Smooth muscle cell (in vitro differentiated cells): ENCODE measurements around the gene MT1A. TPM values are rescaled to one million over a fixed set of nuclear protein-coding genes. Genes with fewer than 3 reads are reported as not detected.

ENCODE experiments used
- DNase-seq: peaks from one replicate; lab custom pipeline; 2025; ENCODE audit not compliant: unreplicated experiment; lab: John Stamatoyannopoulos, UW
- H2AFZ ChIP-seq: fragments of 200-600 bp; sonication (generic); 2 replicates; pipeline ENCODE4 v1.6.0; 2016; ENCODE audit warnings: antibody characterized with exemption, low read depth, mild to moderate bottlenecking
- H3F3A ChIP-seq: fragments of 200-600 bp; sonication (generic); 2 replicates; pipeline ENCODE4 v1.6.0; 2017; ENCODE audit warnings: antibody characterized with exemption, low read depth
- H3K27ac ChIP-seq: fragments of 200-600 bp; sonication (generic); 2 replicates; pipeline ENCODE4 v1.5.1; 2016; ENCODE audit warnings: low read depth, mild to moderate bottlenecking
- H3K27me3 ChIP-seq: fragments of 200-600 bp; sonication (generic); 2 replicates; pipeline ENCODE4 v1.6.1; 2016; ENCODE audit warnings: low read depth, mild to moderate bottlenecking
- H3K36me3 ChIP-seq: fragments of 200-600 bp; sonication (generic); 2 replicates; pipeline ENCODE4 v1.5.1; 2016; ENCODE audit warnings: low read depth
- H3K4me1 ChIP-seq: fragments of 200-600 bp; sonication (generic); 2 replicates; pipeline ENCODE4 v1.5.1; 2016; ENCODE audit warnings: low read depth
- H3K4me2 ChIP-seq: fragments of 200-600 bp; sonication (generic); 2 replicates; pipeline ENCODE4 v1.6.0; 2016; ENCODE audit warnings: mild to moderate bottlenecking
- H3K4me3 ChIP-seq: fragments of 200-600 bp; sonication (generic); 2 replicates; pipeline ENCODE4 v1.5.1; 2016; ENCODE audit warnings: mild to moderate bottlenecking
- H3K79me2 ChIP-seq: fragments of 200-600 bp; sonication (generic); 2 replicates; pipeline ENCODE4 v1.6.0; 2016; ENCODE audit warnings: low read depth, mild to moderate bottlenecking
- H3K9ac ChIP-seq: fragments of 200-600 bp; sonication (generic); 2 replicates; pipeline ENCODE4 v1.6.0; 2016; ENCODE audit warnings: low read depth
- H3K9me3 ChIP-seq: fragments of 200-600 bp; sonication (generic); replicated peaks from 2 replicates; pipeline ENCODE4 v1.5.1; 2016; ENCODE audit warnings: low read depth
- H4K20me1 ChIP-seq: fragments of 200-600 bp; sonication (generic); 2 replicates; pipeline ENCODE4 v1.6.0; 2016; ENCODE audit warnings: low read depth
- WGBS: methylation state at CpG from one replicate; pipeline ENCODE4 v1.1.7; 2016; ENCODE audit warnings: low lambda C conversion rate; 5-methylcytosine and 5-hydroxymethylcytosine counted together
- polyA plus RNA-seq: library from polyadenylated mRNA; unstranded; fragments of >200 nt; fragmentation: Nextera tagmentation; extraction: Ambion mirVana; gene quantifications from 2 replicates; pipeline ENCODE4 v1.2.1, GENCODE V29; 2016
- total RNA-seq: library from RNA; depleted of rRNA; stranded (reverse); fragments of >200 nt; gene quantifications from 2 replicates; pipeline ENCODE4 v1.2.3, GENCODE V29; 2014
- TF ChIP-seq, protein P1 (sequence below): fragments of 200-600 bp; sonication (generic); IDR thresholded peaks from 2 replicates; pipeline ENCODE4 v1.5.1; 2017; ENCODE audit warnings: borderline replicate concordance, mild to moderate bottlenecking, antibody characterized with exemption; ENCODE audit not compliant: insufficient read depth, poor library complexity, severe bottlenecking

Gene MT1A
- total and polyA plus RNA-seq, 2 experiments from 2014 or later: not detected

DNA sequence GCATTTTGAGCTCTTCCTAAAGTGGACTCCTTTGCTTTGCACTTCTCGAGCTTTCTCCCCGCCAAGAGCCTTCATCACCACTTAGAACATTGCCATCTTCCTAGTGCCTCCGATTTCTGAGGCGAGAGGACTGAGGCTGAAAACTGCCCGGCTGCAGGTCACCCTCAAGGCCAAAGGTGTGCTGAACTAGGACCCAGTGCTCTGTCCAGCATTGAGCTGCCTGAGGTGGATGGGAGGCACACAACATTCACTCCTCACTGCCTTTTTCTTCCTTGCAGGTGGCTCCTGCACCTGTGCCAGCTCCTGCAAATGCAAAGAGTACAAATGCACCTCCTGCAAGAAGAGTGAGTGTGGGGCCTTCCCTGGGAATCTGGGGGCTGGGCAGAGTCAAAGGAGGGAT is 5.4 kb downstream of the MT1A start:
- DNase-seq: no peak
- Histone ChIP-seq H3K79me2 (no peaks in the 10 kb centered on the region), H3K9me3 (no peaks in the 10 kb centered on the region), H3K9ac (no peak overlapping the region), H3K36me3 (no peaks in the 10 kb centered on the region), H2AFZ (no peak overlapping the region), H3K27me3 (peaks cover 100% of the 10 kb centered on the region), H3K4me1 (peaks cover 4% of the 10 kb centered on the region), H3K4me2 (no peak overlapping the region), H3F3A (no peaks in the 10 kb centered on the region), H3K4me3 (peak overlapping the region; percentile 23), H3K27ac (no peak overlapping the region), H4K20me1 (no peaks in the 10 kb centered on the region)
- 73% methylated on average over 5 of the region's 5 CpGs for WGBS
- TF ChIP-seq, protein P1, sequence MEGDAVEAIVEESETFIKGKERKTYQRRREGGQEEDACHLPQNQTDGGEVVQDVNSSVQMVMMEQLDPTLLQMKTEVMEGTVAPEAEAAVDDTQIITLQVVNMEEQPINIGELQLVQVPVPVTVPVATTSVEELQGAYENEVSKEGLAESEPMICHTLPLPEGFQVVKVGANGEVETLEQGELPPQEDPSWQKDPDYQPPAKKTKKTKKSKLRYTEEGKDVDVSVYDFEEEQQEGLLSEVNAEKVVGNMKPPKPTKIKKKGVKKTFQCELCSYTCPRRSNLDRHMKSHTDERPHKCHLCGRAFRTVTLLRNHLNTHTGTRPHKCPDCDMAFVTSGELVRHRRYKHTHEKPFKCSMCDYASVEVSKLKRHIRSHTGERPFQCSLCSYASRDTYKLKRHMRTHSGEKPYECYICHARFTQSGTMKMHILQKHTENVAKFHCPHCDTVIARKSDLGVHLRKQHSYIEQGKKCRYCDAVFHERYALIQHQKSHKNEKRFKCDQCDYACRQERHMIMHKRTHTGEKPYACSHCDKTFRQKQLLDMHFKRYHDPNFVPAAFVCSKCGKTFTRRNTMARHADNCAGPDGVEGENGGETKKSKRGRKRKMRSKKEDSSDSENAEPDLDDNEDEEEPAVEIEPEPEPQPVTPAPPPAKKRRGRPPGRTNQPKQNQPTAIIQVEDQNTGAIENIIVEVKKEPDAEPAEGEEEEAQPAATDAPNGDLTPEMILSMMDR: no peak

DNA sequence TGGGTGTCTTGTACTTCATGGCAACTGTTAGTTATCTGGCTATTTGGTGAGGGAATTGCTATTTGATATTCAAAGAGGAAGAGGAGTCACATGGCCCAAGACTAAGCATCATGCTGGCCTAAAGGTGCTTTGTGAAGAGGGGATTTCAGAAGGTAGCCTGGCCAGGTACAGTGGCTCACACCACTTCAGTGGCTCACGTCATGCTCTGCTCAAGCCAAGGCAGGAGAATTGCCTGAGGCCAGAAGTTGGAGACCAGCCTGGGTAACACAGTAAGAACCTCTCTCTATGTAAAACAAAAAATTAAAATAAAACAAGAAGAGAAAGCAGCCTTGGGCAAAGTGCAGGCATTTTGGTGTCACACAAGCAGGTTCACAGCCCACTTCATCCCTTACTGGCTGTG is 6.8 kb downstream of the MT1A start:
- no peak overlapping the region for H3K9ac ChIP-seq
- H3K4me3 ChIP-seq: no peak overlapping the region
- 44% methylated on average over 1 of the region's 1 CpG for WGBS
- no peaks in the 10 kb centered on the region for H3K9me3 ChIP-seq
- peaks cover 100% of the 10 kb centered on the region for H3K27me3 ChIP-seq
- no peaks in the 10 kb centered on the region for H3F3A ChIP-seq
- H3K4me1 ChIP-seq: peaks cover 4% of the 10 kb centered on the region
- no peak overlapping the region for H3K4me2 ChIP-seq
- no peaks in the 10 kb centered on the region for H3K79me2 ChIP-seq
- no peaks in the 10 kb centered on the region for H4K20me1 ChIP-seq
- no peak overlapping the region for H3K27ac ChIP-seq
- no peaks in the 10 kb centered on the region for H3K36me3 ChIP-seq
- H2AFZ ChIP-seq: no peak overlapping the region
- TF ChIP-seq, protein P1: no peak
- DNase-seq: no peak

DNA sequence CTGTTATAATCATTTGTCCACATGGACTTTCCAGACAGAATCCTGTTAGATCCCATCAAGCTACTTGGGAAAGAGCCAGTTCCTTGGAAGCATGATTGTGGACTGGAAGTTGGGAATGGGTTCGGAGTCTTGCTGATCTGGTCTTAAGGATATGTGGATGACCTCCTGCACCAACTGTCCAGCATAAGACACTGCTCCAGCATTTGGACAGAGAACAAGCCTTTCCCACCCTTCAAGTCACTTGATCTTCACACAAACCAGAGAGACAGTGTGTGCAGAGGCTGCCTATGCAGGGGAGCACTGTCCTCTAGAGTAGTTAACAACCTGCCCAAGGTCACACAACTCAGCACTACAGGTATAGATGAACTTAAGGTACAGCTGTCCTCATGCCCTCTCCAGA is 7.4 kb downstream of the MT1A start:
- TF ChIP-seq, protein P1: no peak
- Histone ChIP-seq H3K79me2 (no peaks in the 10 kb centered on the region), H3K4me3 (no peak overlapping the region), H3K36me3 (no peaks in the 10 kb centered on the region), H3K4me1 (peaks cover 4% of the 10 kb centered on the region), H4K20me1 (no peaks in the 10 kb centered on the region), H3K9ac (no peak overlapping the region), H3K27ac (no peak overlapping the region), H3K9me3 (no peaks in the 10 kb centered on the region), H3K27me3 (peaks cover 100% of the 10 kb centered on the region), H3F3A (no peaks in the 10 kb centered on the region), H3K4me2 (no peak overlapping the region), H2AFZ (no peak overlapping the region)
- DNase-seq: no peak
- WGBS: 0% methylated on average over 1 of the region's 1 CpG

DNA sequence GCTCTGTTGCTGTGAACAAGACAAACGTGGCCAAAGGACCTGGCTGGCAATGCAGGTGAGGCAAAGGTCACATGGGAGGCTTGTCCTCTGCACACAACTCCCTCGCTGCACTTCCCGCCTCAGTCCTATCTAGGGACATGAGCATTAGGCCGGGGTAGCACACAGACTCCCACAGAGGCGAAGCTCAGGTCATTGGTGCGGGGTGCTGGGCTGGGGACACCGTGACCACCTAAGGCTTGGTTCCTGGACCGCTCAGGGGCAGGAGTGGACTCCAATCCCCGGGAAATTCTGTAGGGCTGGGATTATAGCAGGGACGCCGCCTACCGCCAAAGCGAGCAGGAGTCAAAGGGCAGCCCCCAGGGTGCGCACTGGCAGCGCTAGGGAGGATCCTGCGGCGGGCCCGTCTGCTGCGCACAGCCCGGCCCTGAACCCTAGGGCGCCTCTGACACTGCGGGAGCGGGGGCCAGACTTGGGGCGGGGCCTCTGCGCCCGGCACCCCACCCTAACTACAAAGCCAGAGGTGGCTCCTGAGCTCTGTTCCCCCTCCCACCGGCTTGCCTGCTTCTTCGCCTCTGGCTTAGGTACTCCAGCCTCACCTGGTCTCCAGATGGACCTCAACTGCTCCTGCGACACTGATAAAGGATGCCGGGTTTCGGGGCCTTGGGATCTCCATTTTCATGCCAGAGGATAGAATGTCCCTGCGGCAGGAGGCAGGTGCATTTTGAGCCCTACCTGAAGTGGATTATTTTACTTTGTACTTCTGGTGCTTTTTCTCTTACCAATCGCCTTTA is 9.4 kb downstream of the MT1A start:
- no peaks in the 10 kb centered on the region for H3K9me3 ChIP-seq
- no peak overlapping the region for H3K27ac ChIP-seq
- peaks cover 100% of the 10 kb centered on the region for H3K27me3 ChIP-seq
- no peaks in the 10 kb centered on the region for H4K20me1 ChIP-seq
- no peak overlapping the region for H3K4me2 ChIP-seq
- H2AFZ ChIP-seq: no peak overlapping the region
- DNase-seq: no peak
- TF ChIP-seq, protein P1: no peak
- H3K4me3 ChIP-seq: no peak overlapping the region
- H3K36me3 ChIP-seq: no peaks in the 10 kb centered on the region
- H3K9ac ChIP-seq: no peak overlapping the region
- WGBS: 32% methylated on average over 26 of the region's 33 CpGs
- no peaks in the 10 kb centered on the region for H3K79me2 ChIP-seq
- peaks cover 4% of the 10 kb centered on the region for H3K4me1 ChIP-seq
- H3F3A ChIP-seq: no peaks in the 10 kb centered on the region
